ENCODE data around the gene MEI4.
"Not testable (repeated sequence)": the region's sequence is repeated elsewhere in the genome, so short reads cannot be mapped to it uniquely, and the experiment has no call there.

The MEI4 gene

DNA sequence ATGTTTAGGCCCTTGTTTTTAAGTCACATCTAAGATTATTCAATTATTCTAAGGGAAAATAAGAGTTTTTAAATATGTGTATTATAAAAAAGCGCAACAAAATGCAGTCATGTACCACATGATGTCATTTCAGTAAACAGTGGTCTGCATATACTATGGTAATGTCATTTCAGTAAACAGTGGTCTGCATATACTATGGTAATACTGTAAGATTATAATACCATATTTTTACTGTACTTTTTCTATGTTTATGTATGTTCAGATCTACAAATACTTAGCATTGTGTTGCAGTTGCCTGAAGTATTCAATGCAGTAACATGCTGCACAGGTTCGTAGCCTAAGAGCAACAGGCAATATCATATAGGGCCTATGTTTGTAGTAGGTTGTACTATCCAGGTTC is 21.4 kb downstream of the MEI4 start:
- WGBS (ENCODE audit: insufficient coverage, insufficient read length): no CpG with 5 or more reads among the region's 2 CpGs
- no peak overlapping the region for H3K27ac ChIP-seq (ENCODE audit: low read length)
- no peak for DNase-seq (ENCODE audit: low read depth, low spot score)
- no peak overlapping the region for H3K4me3 ChIP-seq (ENCODE audit: low read length)
- H3K4me1 ChIP-seq (ENCODE audit: control insufficient read depth, insufficient read depth, low read length): no peaks in the 10 kb centered on the region
- no peaks in the 10 kb centered on the region for H3K36me3 ChIP-seq (ENCODE audit: control insufficient read depth, insufficient read depth, low read length)
- H3K27me3 ChIP-seq (ENCODE audit: control insufficient read depth, insufficient read depth, low read length): no peaks in the 10 kb centered on the region
- H3K9me3 ChIP-seq (ENCODE audit: control insufficient read depth, insufficient read depth, low read length): no peaks in the 10 kb centered on the region

DNA sequence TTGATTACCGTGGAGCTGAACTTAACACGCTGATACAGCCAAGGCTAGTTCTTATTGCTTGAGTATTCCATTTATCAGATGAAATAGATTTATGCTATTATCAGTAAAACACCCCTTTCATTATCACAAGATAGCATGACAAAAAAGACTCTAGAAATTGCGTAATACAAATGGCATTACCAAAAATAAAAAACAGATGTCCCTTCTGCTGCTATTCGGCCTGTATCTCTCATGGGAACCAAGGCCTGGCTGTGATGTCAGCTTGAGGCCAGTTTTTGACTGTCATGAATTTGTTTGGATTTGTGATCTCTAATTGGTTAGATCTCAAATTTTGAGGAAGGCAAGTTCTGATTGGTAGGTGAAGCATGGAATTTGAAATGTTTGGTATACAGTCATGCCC is 25.2 kb downstream of the MEI4 start:
- DNase-seq (ENCODE audit: low read depth, low spot score): no peak
- no CpG with 5 or more reads among the region's 4 CpGs for WGBS (ENCODE audit: insufficient coverage, insufficient read length)
- no peaks in the 10 kb centered on the region for H3K4me1 ChIP-seq (ENCODE audit: control insufficient read depth, insufficient read depth, low read length)
- no peaks in the 10 kb centered on the region for H3K9me3 ChIP-seq (ENCODE audit: control insufficient read depth, insufficient read depth, low read length)
- no peak overlapping the region for H3K4me3 ChIP-seq (ENCODE audit: low read length)
- H3K36me3 ChIP-seq (ENCODE audit: control insufficient read depth, insufficient read depth, low read length): no peaks in the 10 kb centered on the region
- no peaks in the 10 kb centered on the region for H3K27me3 ChIP-seq (ENCODE audit: control insufficient read depth, insufficient read depth, low read length)
- H3K27ac ChIP-seq (ENCODE audit: low read length): no peak overlapping the region

DNA sequence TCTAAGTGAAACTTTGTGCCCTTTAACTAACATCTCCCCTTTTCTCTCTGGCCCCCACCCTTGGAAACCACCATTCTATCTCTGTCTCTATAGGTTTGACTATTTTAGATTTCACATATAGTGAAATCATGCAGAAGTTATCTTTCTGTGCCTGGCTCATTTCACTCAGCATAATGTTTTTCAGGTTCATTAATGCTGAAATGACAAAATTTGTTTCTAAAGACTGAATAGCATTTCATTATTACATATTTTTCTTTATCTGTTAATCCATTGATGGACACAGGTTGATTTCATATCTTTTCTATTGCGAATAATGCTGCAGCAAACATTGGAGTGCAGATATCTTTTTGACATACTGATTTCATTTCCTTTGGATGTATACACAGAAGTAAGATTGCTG is 30.7 kb downstream of the MEI4 start:
- WGBS (ENCODE audit: insufficient coverage, insufficient read length): no CpG with 5 or more reads among the region's 1 CpG
- H3K27ac ChIP-seq (ENCODE audit: low read length): no peak overlapping the region
- no peak overlapping the region for H3K4me3 ChIP-seq (ENCODE audit: low read length)
- H3K9me3 ChIP-seq (ENCODE audit: control insufficient read depth, insufficient read depth, low read length): no peaks in the 10 kb centered on the region
- DNase-seq (ENCODE audit: low read depth, low spot score): no peak
- H3K36me3 ChIP-seq (ENCODE audit: control insufficient read depth, insufficient read depth, low read length): no peaks in the 10 kb centered on the region
- no peaks in the 10 kb centered on the region for H3K4me1 ChIP-seq (ENCODE audit: control insufficient read depth, insufficient read depth, low read length)
- H3K27me3 ChIP-seq (ENCODE audit: control insufficient read depth, insufficient read depth, low read length): no peaks in the 10 kb centered on the region

DNA sequence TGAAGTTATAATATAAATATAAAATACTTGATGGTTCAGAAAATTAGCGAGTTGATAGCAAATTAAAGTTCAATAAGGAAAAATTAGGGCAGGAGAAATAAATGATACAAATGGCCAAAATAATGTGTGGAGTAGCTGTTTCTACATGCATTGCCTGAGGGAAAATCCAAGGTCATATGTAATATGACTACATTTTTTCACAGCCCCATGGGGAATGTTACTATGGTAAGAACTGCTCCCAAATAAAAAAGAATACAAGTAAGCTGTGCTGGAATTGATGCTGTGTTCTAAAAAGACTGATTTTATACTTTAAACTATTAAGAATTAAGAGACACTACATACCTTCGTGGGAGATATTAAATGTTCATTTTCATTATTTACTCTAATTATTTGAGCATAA is 34.1 kb downstream of the MEI4 start:
- Histone ChIP-seq H3K36me3 (ENCODE audit: control insufficient read depth, insufficient read depth, low read length) (no peaks in the 10 kb centered on the region), H3K27me3 (ENCODE audit: control insufficient read depth, insufficient read depth, low read length) (no peaks in the 10 kb centered on the region), H3K9me3 (ENCODE audit: control insufficient read depth, insufficient read depth, low read length) (no peaks in the 10 kb centered on the region), H3K4me3 (ENCODE audit: low read length) (no peak overlapping the region), H3K4me1 (ENCODE audit: control insufficient read depth, insufficient read depth, low read length) (no peaks in the 10 kb centered on the region), H3K27ac (ENCODE audit: low read length) (no peak overlapping the region)
- no CpG with 5 or more reads among the region's 2 CpGs for WGBS (ENCODE audit: insufficient coverage, insufficient read length)
- no peak for DNase-seq (ENCODE audit: low read depth, low spot score)

DNA sequence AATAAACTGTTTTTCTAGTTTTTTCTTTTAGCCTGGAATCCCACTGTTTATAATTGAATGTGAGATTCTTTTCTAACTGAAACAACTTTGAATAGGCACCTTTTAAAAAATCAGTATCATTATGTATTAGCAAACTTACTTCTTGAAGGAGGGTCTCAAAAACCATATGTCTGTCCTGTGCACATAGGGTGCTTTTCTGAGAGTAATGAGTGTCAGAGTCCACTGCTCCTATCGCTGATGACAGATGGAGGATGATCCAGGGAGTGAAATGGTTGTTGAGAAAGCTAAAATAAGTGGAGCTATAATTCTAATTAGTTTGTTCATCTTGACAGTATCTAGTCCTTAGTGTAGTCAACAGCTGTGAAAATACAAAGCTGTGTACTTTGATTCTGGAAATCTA is 35.8 kb downstream of the MEI4 start:
- H3K27me3 ChIP-seq (ENCODE audit: control insufficient read depth, insufficient read depth, low read length): no peaks in the 10 kb centered on the region
- WGBS (ENCODE audit: insufficient coverage, insufficient read length): no CpG with 5 or more reads among the region's 1 CpG
- H3K36me3 ChIP-seq (ENCODE audit: control insufficient read depth, insufficient read depth, low read length): no peaks in the 10 kb centered on the region
- no peak overlapping the region for H3K27ac ChIP-seq (ENCODE audit: low read length)
- no peak overlapping the region for H3K4me3 ChIP-seq (ENCODE audit: low read length)
- H3K4me1 ChIP-seq (ENCODE audit: control insufficient read depth, insufficient read depth, low read length): no peaks in the 10 kb centered on the region
- no peaks in the 10 kb centered on the region for H3K9me3 ChIP-seq (ENCODE audit: control insufficient read depth, insufficient read depth, low read length)
- no peak for DNase-seq (ENCODE audit: low read depth, low spot score)

DNA sequence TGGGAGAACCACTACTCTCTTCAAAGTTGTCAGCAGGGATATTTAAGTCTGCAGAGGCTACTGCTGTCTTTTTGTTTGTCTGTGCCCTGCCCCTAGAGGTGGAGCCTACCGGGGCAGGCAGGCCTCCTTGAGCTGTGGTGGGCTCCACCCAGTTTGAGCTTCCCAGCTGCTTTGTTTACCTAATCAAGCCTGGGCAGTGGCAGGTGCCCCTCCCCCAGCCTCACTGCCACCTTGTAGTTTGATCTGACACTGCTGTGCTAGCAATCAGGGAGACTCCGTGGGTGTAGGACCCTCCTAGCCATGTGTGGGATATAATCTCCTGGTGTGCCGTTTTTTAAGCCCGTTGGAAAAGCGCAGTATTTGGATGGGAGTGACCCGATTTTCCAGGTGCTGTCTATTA is 47.3 kb downstream of the MEI4 start:
- not testable (repeated sequence) for H3K36me3 ChIP-seq (ENCODE audit: control insufficient read depth, insufficient read depth, low read length); H3K9me3 ChIP-seq (ENCODE audit: control insufficient read depth, insufficient read depth, low read length)
- WGBS (ENCODE audit: insufficient coverage, insufficient read length): no CpG with 5 or more reads among the region's 6 CpGs

DNA sequence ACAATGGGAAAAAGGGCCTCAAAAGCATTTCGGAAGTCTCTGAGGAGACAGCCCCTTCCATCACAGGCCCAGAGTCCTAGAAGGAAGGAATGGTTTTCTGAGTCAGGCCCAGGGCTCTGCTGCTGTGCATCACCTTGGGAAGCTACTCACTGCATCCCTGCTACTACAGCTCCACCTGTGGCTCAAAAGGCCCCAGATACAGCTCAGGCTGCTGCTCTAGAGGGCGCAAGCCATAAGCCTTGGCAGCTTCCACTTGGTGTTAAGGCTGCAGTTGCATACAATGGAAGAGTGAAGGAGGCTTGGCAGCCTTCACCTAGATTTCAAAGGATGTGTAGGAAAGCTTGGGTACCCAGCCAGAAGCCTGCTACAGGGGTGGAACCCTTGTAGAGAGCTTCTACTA is 54.8 kb downstream of the MEI4 start:
- H3K36me3 ChIP-seq (ENCODE audit: control insufficient read depth, insufficient read depth, low read length): no peaks in the 10 kb centered on the region
- no peaks in the 10 kb centered on the region for H3K27me3 ChIP-seq (ENCODE audit: control insufficient read depth, insufficient read depth, low read length)
- H3K9me3 ChIP-seq (ENCODE audit: control insufficient read depth, insufficient read depth, low read length): no peaks in the 10 kb centered on the region
- no peak overlapping the region for H3K4me3 ChIP-seq (ENCODE audit: low read length)
- WGBS (ENCODE audit: insufficient coverage, insufficient read length): no CpG with 5 or more reads among the region's 2 CpGs
- no peaks in the 10 kb centered on the region; the same call in 1 of the 2 replicates for H3K4me1 ChIP-seq (ENCODE audit: control insufficient read depth, insufficient read depth, low read length)
- H3K27ac ChIP-seq (ENCODE audit: low read length): no peak overlapping the region
- DNase-seq (ENCODE audit: low read depth, low spot score): no peak

More for the DNA sequence above, 47.3 kb downstream of the MEI4 start:
- H3K4me3 ChIP-seq (ENCODE audit: low read length); H3K27ac ChIP-seq (ENCODE audit: low read length); H3K4me1 ChIP-seq (ENCODE audit: control insufficient read depth, insufficient read depth, low read length); DNase-seq (ENCODE audit: low read depth, low spot score); H3K27me3 ChIP-seq (ENCODE audit: control insufficient read depth, insufficient read depth, low read length): not testable (repeated sequence)

DNA sequence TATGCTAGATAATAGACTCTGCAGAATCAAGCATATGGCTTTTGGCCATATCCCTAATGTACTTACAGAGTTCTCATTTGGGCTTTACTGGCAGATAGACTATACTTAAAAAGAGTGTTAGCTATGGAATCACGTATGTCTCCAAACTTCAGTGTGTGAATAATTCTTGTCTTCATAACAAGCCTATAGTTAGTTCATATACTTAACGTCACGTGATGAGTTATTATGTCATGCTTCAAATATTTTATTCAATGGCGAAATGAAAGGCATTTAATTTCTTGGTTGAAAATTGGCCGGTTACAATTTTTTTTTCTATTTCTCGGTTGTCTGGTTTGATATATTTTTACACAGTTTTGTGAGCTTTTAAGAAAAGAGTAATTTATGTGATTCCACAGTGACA is 62.7 kb downstream of the MEI4 start:
- no peak for DNase-seq (ENCODE audit: low read depth, low spot score)
- H3K27ac ChIP-seq (ENCODE audit: low read length): no peak overlapping the region
- no peaks in the 10 kb centered on the region for H3K27me3 ChIP-seq (ENCODE audit: control insufficient read depth, insufficient read depth, low read length)
- no peaks in the 10 kb centered on the region for H3K9me3 ChIP-seq (ENCODE audit: control insufficient read depth, insufficient read depth, low read length)
- H3K36me3 ChIP-seq (ENCODE audit: control insufficient read depth, insufficient read depth, low read length): no peaks in the 10 kb centered on the region
- WGBS (ENCODE audit: insufficient coverage, insufficient read length): no CpG with 5 or more reads among the region's 6 CpGs
- H3K4me3 ChIP-seq (ENCODE audit: low read length): no peak overlapping the region
- peaks cover 1% of the 10 kb centered on the region; the same call in 1 of the 2 replicates for H3K4me1 ChIP-seq (ENCODE audit: control insufficient read depth, insufficient read depth, low read length)

DNA sequence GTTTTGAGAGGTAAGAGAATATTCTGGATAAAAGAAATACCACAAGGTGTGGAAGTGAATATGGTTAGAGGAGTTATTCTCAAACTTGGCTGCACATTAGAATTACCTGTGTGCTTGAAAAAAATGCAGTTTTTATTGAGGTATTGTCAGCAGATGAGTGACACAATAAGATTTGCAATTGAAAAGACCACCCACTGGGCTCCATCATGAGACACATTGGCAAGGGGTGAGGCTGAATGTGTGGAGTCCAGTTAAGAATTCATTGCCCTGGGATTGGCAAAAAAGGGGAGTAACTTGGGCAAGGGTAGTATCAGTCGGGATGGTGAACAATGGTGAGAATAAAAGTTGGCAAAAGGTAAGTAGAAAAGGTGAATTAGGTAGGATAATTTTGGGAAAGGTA is 63.5 kb downstream of the MEI4 start:
- no peaks in the 10 kb centered on the region for H3K9me3 ChIP-seq (ENCODE audit: control insufficient read depth, insufficient read depth, low read length)
- no peak for DNase-seq (ENCODE audit: low read depth, low spot score)
- H3K27ac ChIP-seq (ENCODE audit: low read length): no peak overlapping the region
- H3K36me3 ChIP-seq (ENCODE audit: control insufficient read depth, insufficient read depth, low read length): no peaks in the 10 kb centered on the region
- WGBS (ENCODE audit: insufficient coverage, insufficient read length): 100% methylated on average over 1 of the region's 1 CpG
- H3K4me1 ChIP-seq (ENCODE audit: control insufficient read depth, insufficient read depth, low read length): peaks cover 1% of the 10 kb centered on the region; the same call in 1 of the 2 replicates
- H3K4me3 ChIP-seq (ENCODE audit: low read length): no peak overlapping the region
- no peaks in the 10 kb centered on the region for H3K27me3 ChIP-seq (ENCODE audit: control insufficient read depth, insufficient read depth, low read length)

DNA sequence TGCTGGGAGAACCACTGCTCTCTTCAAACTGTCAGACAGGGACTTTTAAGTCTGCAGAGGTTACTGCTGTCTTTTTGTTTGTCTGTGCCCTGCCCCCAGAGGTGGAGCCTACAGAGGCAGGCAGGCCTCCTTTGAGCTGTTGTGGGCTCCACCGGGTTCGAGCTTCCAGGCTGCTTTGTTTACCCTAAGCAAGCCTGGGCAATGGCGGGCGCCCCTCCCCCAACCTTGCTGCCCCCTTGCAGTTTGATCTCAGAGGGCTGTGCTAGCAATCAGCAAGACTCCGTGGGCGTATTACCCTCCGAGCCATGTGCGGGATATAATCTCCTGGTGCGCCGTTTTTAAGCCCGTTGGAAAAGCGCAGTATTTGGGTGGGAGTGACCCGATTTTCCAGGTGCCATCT is 83.2 kb downstream of the MEI4 start:
- WGBS (ENCODE audit: insufficient coverage, insufficient read length): no CpG with 5 or more reads among the region's 13 CpGs
- not testable (repeated sequence) for DNase-seq (ENCODE audit: low read depth, low spot score); H3K4me3 ChIP-seq (ENCODE audit: low read length); H3K9me3 ChIP-seq (ENCODE audit: control insufficient read depth, insufficient read depth, low read length); H3K4me1 ChIP-seq (ENCODE audit: control insufficient read depth, insufficient read depth, low read length); H3K27ac ChIP-seq (ENCODE audit: low read length); H3K27me3 ChIP-seq (ENCODE audit: control insufficient read depth, insufficient read depth, low read length); H3K36me3 ChIP-seq (ENCODE audit: control insufficient read depth, insufficient read depth, low read length)

DNA sequence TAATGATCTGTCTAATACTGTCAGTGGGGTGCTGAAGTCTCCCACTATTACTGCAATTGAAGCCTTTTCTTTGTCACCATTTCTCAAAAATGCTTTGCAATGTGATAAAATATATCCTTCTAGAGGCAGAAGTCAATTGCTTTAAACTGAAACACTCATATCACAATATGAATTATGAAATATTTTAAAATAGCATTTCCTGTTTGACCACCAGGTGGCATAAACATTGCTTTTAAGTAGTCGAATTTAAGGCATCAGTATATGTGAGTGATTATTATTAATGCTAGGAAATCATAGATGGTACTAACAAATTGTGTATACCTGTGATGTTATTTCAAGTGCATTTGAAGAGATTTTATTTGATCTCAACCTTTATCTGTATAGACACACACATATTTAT is 87.5 kb downstream of the MEI4 start:
- Histone ChIP-seq H3K36me3 (ENCODE audit: control insufficient read depth, insufficient read depth, low read length) (no peaks in the 10 kb centered on the region), H3K4me3 (ENCODE audit: low read length) (no peak overlapping the region), H3K27ac (ENCODE audit: low read length) (no peak overlapping the region), H3K27me3 (ENCODE audit: control insufficient read depth, insufficient read depth, low read length) (no peaks in the 10 kb centered on the region), H3K9me3 (ENCODE audit: control insufficient read depth, insufficient read depth, low read length) (no peaks in the 10 kb centered on the region; the same call in 1 of the 2 replicates), H3K4me1 (ENCODE audit: control insufficient read depth, insufficient read depth, low read length) (no peaks in the 10 kb centered on the region)
- WGBS (ENCODE audit: insufficient coverage, insufficient read length): no CpG with 5 or more reads among the region's 1 CpG
- no peak for DNase-seq (ENCODE audit: low read depth, low spot score)

All from iPS DF 6.9 (cell line).